Brain microvascular endothelial cell (primary cell): ENCODE data around the gene GALNS.

Experiments
- DNase-seq: peaks from one replicate; pipeline ENCODE4 v3.0.0-alpha.2; 2020
- H3K27ac ChIP-seq: fragments of 250-450 bp; sonication (Bioruptor Pico); 2 replicates; pipeline ENCODE4 v1.5.1; 2020; ENCODE audit warnings: mild to moderate bottlenecking, moderate library complexity
- H3K27me3 ChIP-seq: fragments of 250-450 bp; sonication (Bioruptor Pico); replicated peaks from 2 replicates; pipeline ENCODE4 v1.5.1; 2020; ENCODE audit warnings: mild to moderate bottlenecking
- H3K36me3 ChIP-seq: fragments of 250-450 bp; sonication (Bioruptor Pico); replicated peaks from 2 replicates; pipeline ENCODE4 v1.5.1; 2020; ENCODE audit warnings: mild to moderate bottlenecking
- H3K4me3 ChIP-seq: 2 replicates; pipeline ENCODE4 v1.5.1; 2011; ENCODE audit warnings: low read depth, mild to moderate bottlenecking, control low read depth, low read length, moderate library complexity
- in situ Hi-C: cut with HindIII; loops from 2 replicates; pipeline ENCODE4 v1.10.0; 2017; ENCODE audit warnings: low sequenced_read_pairs, low pct_ligation_motif_present
- TF ChIP-seq, protein P1 (sequence below): IDR thresholded peaks from 2 replicates; pipeline ENCODE4 v1.5.1; 2011; ENCODE audit warnings: low read depth, mild to moderate bottlenecking, moderate library complexity, low read length, control low read depth, inconsistent platforms; ENCODE audit errors: missing control alignments

Gene GALNS

GRCh38 chr16:88837806-88838205 lies 18.9 kb downstream of the GALNS start:
- TF ChIP-seq, protein P1, sequence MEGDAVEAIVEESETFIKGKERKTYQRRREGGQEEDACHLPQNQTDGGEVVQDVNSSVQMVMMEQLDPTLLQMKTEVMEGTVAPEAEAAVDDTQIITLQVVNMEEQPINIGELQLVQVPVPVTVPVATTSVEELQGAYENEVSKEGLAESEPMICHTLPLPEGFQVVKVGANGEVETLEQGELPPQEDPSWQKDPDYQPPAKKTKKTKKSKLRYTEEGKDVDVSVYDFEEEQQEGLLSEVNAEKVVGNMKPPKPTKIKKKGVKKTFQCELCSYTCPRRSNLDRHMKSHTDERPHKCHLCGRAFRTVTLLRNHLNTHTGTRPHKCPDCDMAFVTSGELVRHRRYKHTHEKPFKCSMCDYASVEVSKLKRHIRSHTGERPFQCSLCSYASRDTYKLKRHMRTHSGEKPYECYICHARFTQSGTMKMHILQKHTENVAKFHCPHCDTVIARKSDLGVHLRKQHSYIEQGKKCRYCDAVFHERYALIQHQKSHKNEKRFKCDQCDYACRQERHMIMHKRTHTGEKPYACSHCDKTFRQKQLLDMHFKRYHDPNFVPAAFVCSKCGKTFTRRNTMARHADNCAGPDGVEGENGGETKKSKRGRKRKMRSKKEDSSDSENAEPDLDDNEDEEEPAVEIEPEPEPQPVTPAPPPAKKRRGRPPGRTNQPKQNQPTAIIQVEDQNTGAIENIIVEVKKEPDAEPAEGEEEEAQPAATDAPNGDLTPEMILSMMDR = no peak
- no peak for DNase-seq
- Histone ChIP-seq H3K4me3 (no peak overlapping the region), H3K36me3 (peaks cover 17% of the 10 kb centered on the region), H3K27ac (no peak overlapping the region), H3K27me3 (no peaks in the 10 kb centered on the region)
- in situ Hi-C loops = no loop called here

GRCh38 chr16:88836791-88837190 lies 20.0 kb downstream of the GALNS start:
- TF ChIP-seq, protein P1 = no peak
- no peak for DNase-seq
- no peaks in the 10 kb centered on the region for H3K27me3 ChIP-seq
- in situ Hi-C loops = no loop called here
- no peak overlapping the region for H3K27ac ChIP-seq
- H3K36me3 ChIP-seq = peaks cover 17% of the 10 kb centered on the region
- H3K4me3 ChIP-seq = no peak overlapping the region

GRCh38 chr16:88835818-88836217 lies 20.9 kb downstream of the GALNS start:
- no peak for DNase-seq
- TF ChIP-seq, protein P1 = no peak
- H3K27me3 ChIP-seq = no peaks in the 10 kb centered on the region
- peaks cover 17% of the 10 kb centered on the region for H3K36me3 ChIP-seq
- no peak overlapping the region for H3K4me3 ChIP-seq
- H3K27ac ChIP-seq = no peak overlapping the region
- in situ Hi-C loops = no loop called here

- DNase-seq = no peak
- TF ChIP-seq, protein P1 = no peak
- Histone ChIP-seq H3K4me3 (no peak overlapping the region), H3K27ac (no peak overlapping the region), H3K36me3 (peaks cover 13% of the 10 kb centered on the region), H3K27me3 (no peaks in the 10 kb centered on the region)
- in situ Hi-C loops = no loop called here
These were observed 21.4 kb downstream of the GALNS start for GRCh38 chr16:88835383-88835782.

DNA sequence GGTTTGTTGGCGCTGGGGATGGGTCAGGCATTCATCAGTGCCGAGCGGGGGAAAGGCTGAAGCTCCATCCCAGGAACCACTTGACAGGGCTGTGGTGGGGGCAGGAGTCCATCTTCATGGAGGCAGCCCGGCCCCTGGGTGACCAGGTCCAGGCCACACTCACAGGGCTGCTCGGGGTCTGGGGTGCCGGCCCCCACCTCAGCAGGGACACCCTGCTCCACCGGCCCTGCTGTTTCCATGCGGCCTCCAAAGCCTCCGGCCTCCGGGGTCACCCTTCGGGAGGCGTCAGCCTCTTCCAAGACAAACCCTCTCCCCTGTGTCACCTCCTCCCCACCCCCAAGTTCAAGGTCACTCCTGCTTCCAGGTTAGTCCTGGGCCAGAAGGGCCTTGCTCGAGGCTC lies 22.1 kb downstream of the GALNS start:
- Histone ChIP-seq H3K27me3 (no peaks in the 10 kb centered on the region), H3K27ac (no peak overlapping the region), H3K36me3 (peaks cover 10% of the 10 kb centered on the region), H3K4me3 (no peak overlapping the region)
- in situ Hi-C loops = no loop called here
- DNase-seq = no peak
- TF ChIP-seq, protein P1 = no peak

DNA sequence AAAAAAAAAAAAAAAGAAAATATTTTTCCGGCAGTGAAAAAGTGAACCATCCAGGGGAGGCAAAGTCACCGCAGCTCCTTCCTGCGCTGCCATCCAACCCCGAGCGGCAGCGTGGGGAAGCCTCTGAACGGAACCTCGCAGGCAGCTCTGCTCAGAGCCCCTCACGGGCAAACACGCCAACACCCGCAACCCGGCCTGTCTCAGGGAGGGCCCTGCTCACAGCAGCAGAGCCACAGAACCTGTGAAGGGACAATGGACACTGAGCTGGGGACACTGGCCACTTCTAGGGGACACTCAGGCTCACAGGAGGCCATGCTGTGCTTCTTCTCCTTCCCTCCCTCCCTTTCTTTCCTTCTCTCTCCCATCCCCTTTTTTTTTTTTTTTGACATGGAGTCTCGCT lies 23.7 kb downstream of the GALNS start:
- TF ChIP-seq, protein P1 = no peak
- Histone ChIP-seq H3K27ac (no peak overlapping the region), H3K4me3 (no peak overlapping the region), H3K27me3 (no peaks in the 10 kb centered on the region), H3K36me3 (no peaks in the 10 kb centered on the region)
- DNase-seq = no peak
- in situ Hi-C loops = no loop called here
